Measurements from ENCODE around the gene KCNQ1.

The KCNQ1 gene

GRCh38 chr11:2574043-2574552 is 129.3 kb downstream of the KCNQ1 start:
- no peak for DNase-seq

GRCh38 chr11:2574553-2575535 is 130.0 kb downstream of the KCNQ1 start:
- no peak for DNase-seq

- DNase-seq: no peak
Measured at GRCh38 chr11:2575591-2576051, 130.8 kb downstream of the KCNQ1 start.

GRCh38 chr11:2576111-2576510 is 131.3 kb downstream of the KCNQ1 start:
- DNase-seq: no peak

- no peak for DNase-seq
Measured at GRCh38 chr11:2576549-2576948, 131.7 kb downstream of the KCNQ1 start.

- DNase-seq: no peak
Measured at GRCh38 chr11:2577031-2577990, 132.5 kb downstream of the KCNQ1 start.

- no peak for DNase-seq
Measured at GRCh38 chr11:2577991-2578928, 133.5 kb downstream of the KCNQ1 start.

- DNase-seq: no peak
Measured at GRCh38 chr11:2578929-2579270, 134.1 kb downstream of the KCNQ1 start.

- no peak for DNase-seq
Measured at GRCh38 chr11:2579315-2580060, 134.7 kb downstream of the KCNQ1 start.

- no peak for DNase-seq
Measured at GRCh38 chr11:2580061-2580421, 135.2 kb downstream of the KCNQ1 start.

- DNase-seq: no peak
Measured at GRCh38 chr11:2580571-2581001, 135.8 kb downstream of the KCNQ1 start.

GRCh38 chr11:2581151-2581930 is 136.5 kb downstream of the KCNQ1 start:
- DNase-seq: no peak

GRCh38 chr11:2581931-2582350 is 137.1 kb downstream of the KCNQ1 start:
- no peak for DNase-seq

GRCh38 chr11:2582351-2582945 is 137.6 kb downstream of the KCNQ1 start:
- DNase-seq: no peak

- DNase-seq: no peak
Measured at GRCh38 chr11:2582946-2583604, 138.3 kb downstream of the KCNQ1 start.

GRCh38 chr11:2583605-2583958 is 138.8 kb downstream of the KCNQ1 start:
- DNase-seq: no peak

GRCh38 chr11:2584434-2584811 is 139.6 kb downstream of the KCNQ1 start:
- DNase-seq: no peak

GRCh38 chr11:2584812-2585565 is 140.2 kb downstream of the KCNQ1 start:
- DNase-seq: no peak

Measured in fibroblast of skin of abdomen (primary cell).